GM21447 (cell line): ENCODE data around the gene HBZ.
"Not testable (repeated sequence)": the region's sequence is repeated elsewhere in the genome, so short reads cannot be mapped to it uniquely, and the experiment has no call there.

Experiments
- ATAC-seq: cut with Tn5 transposase; IDR thresholded peaks from one replicate; pipeline ENCODE4 v1.9.1; 2021; ENCODE audit not compliant: unreplicated experiment

HBZ gene

GRCh38 chr16:177981-178667, 25.7 kb downstream of the HBZ start:
- ATAC-seq: no peak

DNA sequence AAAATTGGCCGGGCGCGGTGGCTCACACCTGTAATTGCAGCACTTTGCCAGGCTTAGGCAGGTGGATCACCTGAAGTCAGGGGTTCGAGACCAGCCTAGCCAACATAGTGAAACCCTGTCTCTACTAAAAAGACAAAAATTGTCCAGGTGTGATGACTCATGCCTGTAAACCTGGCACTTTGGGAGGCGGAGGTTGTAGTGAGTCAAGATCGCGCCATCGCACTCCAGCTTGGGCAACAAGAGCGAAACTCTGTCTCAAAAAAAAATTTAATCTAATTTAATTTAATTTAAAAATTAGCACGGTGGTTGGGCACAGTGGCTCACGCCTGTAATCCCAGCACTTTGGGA, 26.2 kb downstream of the HBZ start:
- ATAC-seq: no peak

DNA sequence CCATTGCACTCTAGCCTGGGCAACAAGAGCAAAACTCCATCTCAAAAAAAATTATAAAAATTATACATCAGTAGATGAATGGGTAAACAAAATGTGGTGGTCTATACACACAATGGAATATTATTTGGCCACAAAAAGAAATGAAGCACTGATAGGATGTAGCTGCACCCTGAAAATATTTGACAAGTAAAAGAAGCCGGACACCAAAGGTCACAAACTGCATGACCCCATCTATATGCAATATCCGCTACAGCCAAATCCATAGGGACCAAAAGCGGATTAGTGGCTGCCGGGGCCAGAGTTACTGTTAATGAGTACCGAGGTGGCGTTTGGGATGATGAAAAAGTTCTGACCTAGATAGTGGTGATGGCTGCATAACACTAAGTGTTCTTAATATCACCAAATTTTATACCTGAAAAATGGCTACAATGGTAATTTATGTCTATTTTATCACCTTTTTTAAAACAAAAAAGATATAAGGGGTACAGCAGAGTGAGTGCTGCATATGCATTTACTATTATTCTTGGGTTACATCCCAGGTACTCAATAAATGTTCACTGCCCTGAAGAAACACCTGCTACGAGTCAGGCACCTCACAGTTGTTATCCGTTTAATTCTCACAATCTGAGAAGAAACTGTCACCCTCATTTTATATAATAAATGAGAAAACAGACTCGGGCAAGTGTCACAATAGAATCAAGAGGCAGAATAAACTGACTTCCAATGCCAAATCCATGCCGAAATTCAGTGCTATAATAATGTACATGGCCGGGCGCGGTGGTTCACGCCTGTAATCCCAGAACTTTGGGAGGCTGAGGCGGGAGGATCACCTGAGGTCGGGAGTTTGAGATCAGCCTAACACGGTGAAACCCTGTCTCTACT, 27.0 kb downstream of the HBZ start:
- no peak for ATAC-seq

- ATAC-seq: no peak
Observed at GRCh38 chr16:180101-180675, 27.7 kb downstream of the HBZ start, which contains the start of gene HBQ1. Gene HBQ1 (plus strand): TSS chr16:180459. CDS start chr16:180487, 28 bp downstream.

- no peak for ATAC-seq
Observed at GRCh38 chr16:180681-181564, 28.5 kb downstream of the HBZ start.

GRCh38 chr16:181565-182021, 29.1 kb downstream of the HBZ start:
- ATAC-seq: no peak

DNA sequence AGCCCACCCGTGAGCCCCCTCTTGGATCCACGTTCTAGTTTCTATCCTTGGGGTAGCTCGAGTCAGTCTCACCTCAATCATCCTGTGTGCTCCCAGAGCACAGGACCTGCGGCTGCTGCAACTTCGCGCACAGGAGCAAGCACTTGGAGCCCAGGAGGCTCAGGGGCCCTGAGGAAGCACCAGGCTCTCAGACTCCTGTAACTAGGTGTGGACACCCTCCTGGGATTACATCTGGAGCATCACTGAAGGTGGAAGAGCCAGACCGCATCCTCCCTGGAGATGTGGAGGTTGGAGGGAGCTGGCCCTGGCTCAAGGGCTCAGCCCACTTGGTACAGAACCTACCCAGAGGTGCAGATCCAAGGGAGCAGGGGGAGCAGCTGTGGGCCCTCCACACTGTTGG, 30.6 kb downstream of the HBZ start:
- no peak for ATAC-seq

DNA sequence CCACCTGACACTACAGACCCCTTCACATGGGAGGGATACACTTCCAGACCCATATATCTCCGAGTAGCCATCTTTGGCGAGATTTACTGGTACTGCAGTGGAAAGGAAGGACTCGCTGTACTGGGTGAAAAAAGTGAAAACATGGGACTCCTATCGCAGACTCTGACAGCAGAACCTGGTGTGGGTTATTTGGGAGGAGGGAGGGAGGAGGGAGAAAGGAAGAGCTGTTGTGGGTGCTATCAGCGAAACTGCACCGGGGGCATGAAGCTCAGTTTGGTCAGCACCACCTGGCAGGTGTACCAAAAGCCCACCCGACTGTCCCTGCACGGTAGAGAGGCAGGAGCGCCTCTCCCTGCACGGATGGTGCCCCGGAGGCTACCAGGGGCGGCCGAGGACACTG, 32.8 kb downstream of the HBZ start:
- ATAC-seq: no peak

- ATAC-seq: no peak
Observed at GRCh38 chr16:185691-186090, 33.2 kb downstream of the HBZ start.

GRCh38 chr16:187330-187729, 34.9 kb downstream of the HBZ start:
- no peak for ATAC-seq

- ATAC-seq: no peak
Observed at GRCh38 chr16:188674-189073, 36.2 kb downstream of the HBZ start.

DNA sequence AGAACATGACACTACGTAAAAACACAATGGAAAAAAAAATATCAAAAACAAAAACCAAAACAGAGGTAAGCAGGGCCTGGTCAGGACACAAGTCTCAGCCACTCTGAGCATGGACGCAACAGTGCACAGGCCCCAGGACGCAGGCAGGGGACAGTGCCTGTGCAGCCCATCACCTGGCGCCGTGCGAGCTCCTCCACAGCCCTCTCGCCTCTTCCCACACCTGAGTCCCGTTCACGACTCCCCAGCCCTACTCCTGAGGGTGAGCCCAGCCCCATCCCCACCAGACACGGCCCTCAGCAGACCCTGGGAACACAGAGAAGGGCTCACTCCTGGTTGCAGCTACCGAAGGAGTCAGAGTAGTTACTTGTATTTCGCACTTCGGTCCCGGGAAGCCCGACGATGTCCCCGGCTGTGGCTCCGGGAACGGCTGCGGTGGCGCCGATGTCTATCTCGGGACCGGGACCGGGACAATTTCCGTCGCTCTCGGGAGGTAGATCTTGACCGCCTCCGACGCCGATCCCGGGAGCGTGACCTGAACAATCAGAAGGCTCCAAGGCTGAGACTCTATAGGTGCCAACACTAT, 37.3 kb downstream of the HBZ start:
- no peak for ATAC-seq

GRCh38 chr16:191831-192230, 39.4 kb downstream of the HBZ start:
- no peak for ATAC-seq

DNA sequence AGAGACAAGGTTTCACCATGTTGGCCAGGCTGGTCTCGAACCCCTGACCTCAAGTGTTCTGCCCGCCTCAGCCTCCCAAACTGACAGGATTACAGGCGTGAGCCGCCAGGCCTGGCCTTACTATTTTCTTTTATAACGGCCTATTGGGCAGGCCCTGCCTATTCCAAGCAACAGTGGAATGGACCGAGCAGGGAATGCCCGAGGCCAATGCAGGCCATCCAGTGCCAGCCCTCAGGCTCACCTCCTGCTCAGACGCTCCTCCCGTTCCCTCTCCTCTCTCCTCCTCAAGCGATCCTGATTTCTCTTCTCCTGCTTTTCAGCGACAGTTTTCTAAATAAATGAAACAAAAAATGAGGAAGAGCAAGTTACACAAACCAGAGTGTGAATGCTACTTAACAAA, 40.2 kb downstream of the HBZ start:
- no peak for ATAC-seq

DNA sequence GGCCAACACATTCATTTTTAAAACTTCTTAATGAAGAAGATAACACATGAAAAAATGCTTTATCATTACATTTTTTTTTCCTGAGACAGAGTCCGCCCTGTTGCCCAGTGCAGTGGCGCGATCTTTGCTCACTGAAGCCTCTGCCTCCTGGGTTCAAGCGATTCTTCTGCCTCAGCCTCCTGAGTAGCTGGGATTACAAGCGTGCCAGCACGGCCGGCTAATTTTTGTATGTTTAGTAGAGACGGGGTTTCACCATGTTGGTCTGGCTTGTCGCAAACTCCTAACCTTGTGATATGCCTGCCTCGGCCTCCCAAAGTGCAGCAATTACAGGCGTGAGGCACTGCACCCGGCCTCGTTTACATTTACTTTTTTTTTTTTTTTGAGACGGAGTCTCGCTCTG, 41.0 kb downstream of the HBZ start:
- no peak for ATAC-seq

GRCh38 chr16:194516-194915, 42.1 kb downstream of the HBZ start:
- no peak for ATAC-seq

DNA sequence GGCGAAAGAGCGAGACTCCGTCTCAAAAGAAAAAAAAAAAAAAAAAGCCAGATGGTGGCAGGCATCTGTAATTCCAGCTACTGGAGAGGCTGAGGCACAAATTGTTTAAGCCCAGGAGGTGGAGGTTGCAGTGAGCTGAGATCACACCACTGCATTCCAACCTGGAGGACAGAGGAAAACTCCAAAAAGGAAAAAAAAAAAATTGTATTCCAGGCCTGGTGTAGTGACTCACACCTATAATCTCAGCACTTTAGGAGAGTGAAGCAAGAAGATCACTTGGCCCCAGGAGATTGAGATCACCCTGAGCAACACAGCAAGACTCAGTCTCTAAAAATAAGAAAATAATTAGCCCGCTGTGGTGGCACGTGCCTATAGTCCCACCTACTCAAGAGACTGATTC, 47.9 kb downstream of the HBZ start:
- no peak for ATAC-seq

DNA sequence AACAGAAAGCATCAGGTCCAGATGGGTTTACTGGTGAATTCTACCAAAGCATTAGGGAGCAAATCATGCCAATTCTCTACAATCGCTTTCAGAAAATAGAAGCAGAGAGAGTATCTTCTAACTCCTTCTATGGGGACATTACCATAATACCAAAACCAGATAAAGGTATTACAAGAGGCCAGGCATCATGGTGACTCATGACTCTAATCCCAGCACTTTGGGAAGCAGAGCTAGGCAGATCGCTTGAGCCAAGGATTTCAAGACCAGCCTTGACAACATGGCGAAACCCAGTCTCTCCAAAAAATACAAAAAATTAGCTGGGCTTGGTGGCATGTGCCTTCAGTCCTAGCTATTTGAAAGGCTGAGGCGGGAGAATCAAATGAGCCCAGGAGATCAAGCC, 50.8 kb downstream of the HBZ start:
- ATAC-seq: no peak

DNA sequence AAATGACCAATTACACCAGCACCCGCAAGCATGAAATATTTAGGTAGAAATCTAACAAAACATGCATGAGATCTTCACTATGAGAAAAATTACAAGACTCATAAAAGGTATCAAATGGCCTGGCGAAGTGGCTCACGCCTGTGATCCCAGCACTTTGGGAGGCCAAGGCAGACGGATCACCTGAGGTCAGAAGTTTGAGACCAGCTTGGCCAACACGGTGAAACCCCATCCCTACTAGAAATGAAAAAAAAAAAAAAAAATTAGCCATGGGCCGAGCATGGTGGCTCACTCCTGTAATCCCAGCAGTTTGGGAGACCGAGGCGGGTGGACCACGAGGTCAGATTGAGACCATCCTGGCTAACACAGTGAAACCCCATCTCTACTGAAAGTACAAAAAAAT, 51.6 kb downstream of the HBZ start:
- not testable (repeated sequence) for ATAC-seq
